GM12864 (cell line): ENCODE data around the gene SEMA3A.

Experiments used
- DNase-seq: peaks from one replicate; pipeline ENCODE4 v3.0.0-alpha.2; 2011; ENCODE audit warnings: low read depth
- H3K4me3 ChIP-seq: 2 replicates; pipeline ENCODE4 v1.5.1; 2011; ENCODE audit warnings: mild to moderate bottlenecking, low read depth, low read length, control low read depth
- TF ChIP-seq, protein P1 (sequence below): IDR thresholded peaks from 2 replicates; pipeline ENCODE4 v1.5.1; 2011; ENCODE audit warnings: low read depth, mild to moderate bottlenecking, moderate library complexity, low read length, control low read depth, inconsistent platforms; ENCODE audit errors: missing control alignments

SEMA3A gene

DNA sequence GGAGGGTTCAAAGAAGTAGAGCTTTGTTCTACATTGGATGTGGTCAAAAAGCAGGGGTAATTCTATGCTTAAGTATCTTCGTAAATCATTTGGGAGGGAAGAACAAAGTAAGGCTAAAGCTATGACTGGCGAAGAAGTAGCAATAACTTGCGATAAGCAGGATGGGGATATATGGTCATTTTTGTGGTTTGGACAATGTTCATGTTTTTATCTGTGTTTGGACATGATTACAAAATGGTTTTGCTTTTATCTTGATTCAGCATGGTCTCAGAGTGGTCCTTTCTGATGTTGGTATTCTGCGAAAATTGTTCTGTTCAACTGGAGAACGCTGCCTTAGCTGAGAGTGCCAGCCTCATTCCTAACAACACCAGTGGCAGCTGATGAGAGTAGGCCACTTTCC is 208.8 kb downstream of the SEMA3A start:
- no peak overlapping the region for H3K4me3 ChIP-seq
- DNase-seq = no peak
- TF ChIP-seq, protein P1, sequence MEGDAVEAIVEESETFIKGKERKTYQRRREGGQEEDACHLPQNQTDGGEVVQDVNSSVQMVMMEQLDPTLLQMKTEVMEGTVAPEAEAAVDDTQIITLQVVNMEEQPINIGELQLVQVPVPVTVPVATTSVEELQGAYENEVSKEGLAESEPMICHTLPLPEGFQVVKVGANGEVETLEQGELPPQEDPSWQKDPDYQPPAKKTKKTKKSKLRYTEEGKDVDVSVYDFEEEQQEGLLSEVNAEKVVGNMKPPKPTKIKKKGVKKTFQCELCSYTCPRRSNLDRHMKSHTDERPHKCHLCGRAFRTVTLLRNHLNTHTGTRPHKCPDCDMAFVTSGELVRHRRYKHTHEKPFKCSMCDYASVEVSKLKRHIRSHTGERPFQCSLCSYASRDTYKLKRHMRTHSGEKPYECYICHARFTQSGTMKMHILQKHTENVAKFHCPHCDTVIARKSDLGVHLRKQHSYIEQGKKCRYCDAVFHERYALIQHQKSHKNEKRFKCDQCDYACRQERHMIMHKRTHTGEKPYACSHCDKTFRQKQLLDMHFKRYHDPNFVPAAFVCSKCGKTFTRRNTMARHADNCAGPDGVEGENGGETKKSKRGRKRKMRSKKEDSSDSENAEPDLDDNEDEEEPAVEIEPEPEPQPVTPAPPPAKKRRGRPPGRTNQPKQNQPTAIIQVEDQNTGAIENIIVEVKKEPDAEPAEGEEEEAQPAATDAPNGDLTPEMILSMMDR = no peak

- no peak overlapping the region for H3K4me3 ChIP-seq
- TF ChIP-seq, protein P1 = no peak
- no peak for DNase-seq
Observed at GRCh38 chr7:83984591-83984990, 210.0 kb downstream of the SEMA3A start.

DNA sequence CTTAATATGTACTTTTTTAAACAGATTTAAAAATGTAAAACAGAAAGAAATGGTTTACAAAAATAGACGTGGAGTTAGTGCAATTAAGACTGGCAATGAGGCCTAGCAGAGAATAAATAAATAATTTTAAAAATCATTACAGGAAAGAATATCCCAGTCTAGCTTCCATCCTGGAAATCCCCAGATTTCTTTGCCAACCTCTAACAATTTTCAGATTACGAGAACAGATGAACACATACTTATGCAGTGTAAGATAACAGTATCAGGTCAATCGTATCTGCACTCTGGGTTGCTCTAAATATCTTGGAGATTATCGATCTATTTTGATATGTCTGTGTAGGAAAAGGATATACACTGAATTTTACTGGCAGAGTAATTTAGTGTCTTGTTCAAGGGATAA is 210.5 kb downstream of the SEMA3A start:
- TF ChIP-seq, protein P1 = no peak
- no peak for DNase-seq
- no peak overlapping the region for H3K4me3 ChIP-seq

GRCh38 chr7:83983606-83984005 is 211.0 kb downstream of the SEMA3A start:
- no peak overlapping the region for H3K4me3 ChIP-seq
- TF ChIP-seq, protein P1 = no peak
- DNase-seq = no peak

DNA sequence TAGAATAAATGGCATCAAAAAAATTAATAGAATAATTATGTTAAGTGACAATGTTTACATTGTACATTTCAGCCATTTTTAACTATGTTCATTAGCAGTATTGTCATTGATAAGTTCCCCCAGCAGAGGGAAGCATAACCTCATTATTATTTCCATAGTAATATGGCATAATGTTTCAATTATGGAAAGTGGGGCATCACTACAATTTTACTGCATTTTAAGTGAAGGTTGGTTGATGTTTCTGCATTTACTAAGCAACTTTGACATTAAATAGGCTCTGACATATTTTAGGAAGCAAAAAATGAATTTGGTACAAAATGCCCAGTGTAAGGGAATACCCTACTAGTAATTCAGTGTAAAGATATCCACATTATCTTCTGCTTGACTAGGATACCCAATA is 218.3 kb downstream of the SEMA3A start:
- DNase-seq = no peak

GRCh38 chr7:83970081-83970480 is 224.5 kb downstream of the SEMA3A start:
- no peak for DNase-seq
- H3K4me3 ChIP-seq = no peak overlapping the region
- TF ChIP-seq, protein P1 = no peak

More for the DNA sequence above, 218.3 kb downstream of the SEMA3A start:
- TF ChIP-seq, protein P1 = peak; percentile 41
- no peak overlapping the region for H3K4me3 ChIP-seq

DNA sequence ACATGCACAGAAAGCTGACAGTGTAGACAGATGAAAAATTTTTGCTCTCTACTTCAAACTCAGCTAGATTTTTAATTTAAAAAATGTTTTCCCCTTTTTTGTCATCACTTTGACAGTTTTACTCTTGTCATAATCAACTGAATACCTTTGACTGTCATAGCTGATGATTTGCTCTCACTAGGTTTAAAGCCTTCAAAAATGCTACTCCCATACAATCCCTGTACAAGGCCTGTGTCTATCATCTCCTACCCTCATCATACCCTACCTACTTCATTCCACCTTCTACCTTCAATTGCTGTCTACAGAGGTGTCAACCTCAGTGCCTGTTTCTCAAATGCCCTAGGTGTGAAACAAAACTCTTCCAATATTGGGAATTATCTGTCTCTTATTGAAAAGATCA is 230.3 kb downstream of the SEMA3A start:
- no peak overlapping the region for H3K4me3 ChIP-seq
- DNase-seq = no peak
- TF ChIP-seq, protein P1 = no peak
